G401 (cell line): Measurements from ENCODE around the gene TMEM51. TPM values are rescaled to one million over a fixed set of nuclear protein-coding genes. Genes with fewer than 3 reads are reported as not detected.
"Not testable (repeated sequence)": the region's sequence is repeated elsewhere in the genome, so short reads cannot be mapped to it uniquely, and the experiment has no call there.

Experiments
- DNase-seq: peaks from one replicate; pipeline ENCODE4 v3.0.0-alpha.2; 2015; ENCODE audit warnings: low spot score
- in situ Hi-C: cut with HindIII; loops from 2 replicates; pipeline ENCODE4 v1.10.0; 2016; ENCODE audit warnings: low sequenced_read_pairs, mixed read lengths
- total RNA-seq: library from RNA; depleted of rRNA; stranded (reverse); fragments of >200 nt; shearing (Covaris generic); gene quantifications from 2 replicates; pipeline ENCODE4 v1.2.3, GENCODE V29; 2014

TMEM51 gene
- total RNA-seq, 1 experiment from 2014 or later: 25.2 TPM

DNA sequence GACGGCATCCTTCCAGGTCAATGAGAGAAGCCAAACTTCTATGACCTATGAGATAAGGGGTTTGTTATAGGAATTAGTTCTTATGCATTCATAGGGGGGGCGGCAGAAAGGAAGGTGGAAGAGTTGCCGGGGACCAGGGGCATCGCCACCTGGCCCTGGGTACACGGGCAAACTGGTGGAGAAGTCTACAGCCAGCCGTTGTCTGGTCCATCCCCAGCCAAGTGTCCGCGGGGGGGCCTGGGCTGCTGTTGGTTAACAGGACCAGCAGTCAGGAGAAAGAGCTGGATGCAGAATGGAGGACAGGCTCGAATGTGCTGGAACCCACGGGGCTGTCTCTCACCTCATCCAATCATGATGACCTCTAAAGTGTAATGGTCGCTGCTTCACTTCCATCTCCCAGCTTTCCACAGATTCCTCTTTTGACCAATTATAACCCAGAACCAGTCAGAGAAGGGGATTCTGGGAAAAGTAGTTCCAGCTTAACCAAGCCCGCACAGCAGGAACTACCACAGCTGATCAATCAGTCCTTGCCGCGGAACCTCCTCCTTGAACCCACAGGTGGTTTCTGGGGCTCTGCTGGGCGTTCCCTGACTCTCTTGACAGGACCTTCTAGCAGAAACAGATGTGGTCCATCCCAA, 17.8 kb downstream of the TMEM51 start:
- no peak for DNase-seq
- in situ Hi-C loops: no loop called here

- no peak for DNase-seq
- in situ Hi-C loops: no loop called here
These were observed 19.1 kb downstream of the TMEM51 start for GRCh38 chr1:15172405-15173259.

DNA sequence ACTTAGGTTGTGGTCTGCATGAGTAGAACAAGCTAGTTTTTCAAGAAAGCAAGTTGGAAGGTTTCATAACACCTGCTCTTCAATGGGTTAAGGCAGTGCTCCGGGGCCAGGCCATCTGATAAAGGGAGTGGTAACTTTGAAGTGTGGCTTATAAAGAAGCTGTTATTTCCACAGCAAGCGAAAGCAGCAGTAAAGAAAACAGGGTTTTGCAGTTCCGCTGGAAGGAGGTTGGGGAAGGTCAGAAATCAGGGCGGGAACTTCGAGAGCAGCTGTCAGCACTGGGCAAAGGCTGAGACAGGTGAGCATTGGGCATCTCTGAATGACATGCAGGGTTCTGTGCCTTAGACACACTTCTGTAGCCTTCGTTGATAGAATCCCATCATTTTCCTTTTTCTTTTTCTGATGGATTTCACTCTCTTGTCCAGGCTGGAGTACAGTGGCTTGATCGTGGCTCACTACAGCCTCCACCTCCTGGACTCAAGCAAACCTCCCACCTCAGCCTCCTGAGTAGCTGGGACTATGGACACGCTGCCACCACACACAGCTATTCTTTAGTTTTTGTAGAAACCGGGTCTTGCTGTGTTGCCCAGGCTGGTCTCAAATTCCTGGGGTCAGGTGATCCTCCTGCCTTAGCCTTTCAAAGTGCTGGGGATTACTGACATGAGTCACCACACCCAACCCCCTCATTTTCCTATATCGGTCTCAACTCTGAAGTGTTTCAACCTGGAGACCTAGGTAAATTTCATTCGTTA, 20.5 kb downstream of the TMEM51 start:
- DNase-seq: no peak
- in situ Hi-C loops: no loop called here

GRCh38 chr1:15174615-15174983, 21.1 kb downstream of the TMEM51 start:
- in situ Hi-C loops: no loop called here
- DNase-seq: no peak

DNA sequence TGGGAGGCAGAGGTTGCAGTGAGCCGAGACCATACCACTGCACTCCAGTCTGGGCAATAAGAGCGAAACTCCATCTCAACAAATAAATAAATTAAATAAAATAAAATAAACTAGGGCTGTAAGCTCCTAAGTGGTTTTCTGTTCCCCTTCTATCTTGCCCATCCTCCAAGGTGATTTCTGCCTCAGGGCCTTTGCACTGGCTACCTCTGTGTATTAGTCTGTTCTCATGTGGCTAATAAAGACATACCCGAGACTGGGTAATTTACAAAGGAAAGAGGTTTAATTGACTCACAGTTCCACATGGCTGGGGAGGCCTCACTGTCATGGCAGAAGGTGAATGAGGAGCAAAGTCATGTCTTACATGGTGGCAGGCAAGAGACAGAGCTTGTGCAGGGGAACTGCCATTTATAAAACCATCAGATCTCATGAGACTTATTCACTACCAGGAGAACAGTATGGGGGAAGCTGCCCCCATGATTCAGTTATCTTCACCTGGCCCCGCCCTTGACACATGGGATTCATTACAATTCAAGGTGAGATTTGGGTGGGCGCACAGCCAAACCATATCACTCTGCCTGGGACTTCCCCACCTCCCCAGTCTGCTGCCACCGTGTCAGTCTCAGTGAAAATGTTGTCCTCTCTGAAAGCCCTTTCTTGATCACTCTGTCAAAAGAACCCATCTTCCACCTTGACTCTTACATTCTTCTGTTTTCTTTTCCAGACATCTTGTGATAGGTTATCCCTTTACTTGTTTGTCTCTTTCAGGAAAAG, 22.0 kb downstream of the TMEM51 start:
- in situ Hi-C loops, DNase-seq: not testable (repeated sequence)

DNA sequence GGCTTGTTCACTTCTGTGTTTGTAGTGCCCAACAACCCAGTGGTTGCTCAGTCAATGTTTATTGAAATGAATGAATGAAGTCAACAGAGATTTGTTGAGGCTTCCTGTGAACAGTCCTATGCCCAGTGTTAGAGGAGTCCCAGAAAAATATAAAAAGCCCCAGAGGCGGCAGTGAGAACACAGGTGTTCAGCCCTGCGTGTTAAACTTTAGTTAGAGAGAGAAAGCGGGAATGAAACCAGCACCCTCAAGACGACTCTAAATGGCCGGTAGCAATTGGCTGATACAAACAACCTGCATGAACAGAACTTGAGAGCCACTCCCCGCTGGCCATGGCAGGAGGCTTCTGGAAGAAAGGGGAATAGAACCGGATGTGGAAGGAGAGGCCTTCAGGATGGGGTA, 22.6 kb downstream of the TMEM51 start:
- in situ Hi-C loops: no loop called here

GRCh38 chr1:15176898-15177665, 23.5 kb downstream of the TMEM51 start:
- in situ Hi-C loops: no loop called here
- DNase-seq: no peak

More for the DNA sequence above, 22.6 kb downstream of the TMEM51 start:
- DNase-seq: no peak

GRCh38 chr1:15177710-15178166, 24.2 kb downstream of the TMEM51 start:
- DNase-seq: no peak
- in situ Hi-C loops: no loop called here

- in situ Hi-C loops: no loop called here
These were observed 25.3 kb downstream of the TMEM51 start for GRCh38 chr1:15178571-15179484.

DNA sequence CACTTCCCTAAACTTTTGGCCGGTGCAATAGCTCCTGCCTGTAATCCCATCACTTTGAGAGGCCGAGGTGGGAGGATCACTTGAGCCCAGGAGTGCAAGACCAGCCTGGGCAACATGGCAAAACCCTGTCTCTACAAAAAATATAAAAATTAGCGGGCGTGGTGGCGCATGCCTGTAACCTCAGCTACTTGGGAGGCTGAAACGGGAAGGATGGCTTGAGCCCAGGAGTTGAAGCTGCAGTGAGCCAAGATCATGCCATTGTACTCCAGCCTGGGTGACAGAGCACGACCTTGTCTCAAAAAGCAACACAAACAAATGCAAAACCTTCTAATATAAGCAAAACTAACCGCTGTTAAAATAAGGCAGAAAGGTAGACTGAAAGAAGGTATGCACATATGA, 25.9 kb downstream of the TMEM51 start:
- DNase-seq: no peak
- in situ Hi-C loops: no loop called here

More at GRCh38 chr1:15178571-15179484, 25.3 kb downstream of the TMEM51 start:
- no peak for DNase-seq

GRCh38 chr1:15180189-15180588, 26.6 kb downstream of the TMEM51 start:
- DNase-seq: peak; percentile 81
- in situ Hi-C loops: no loop called here

DNA sequence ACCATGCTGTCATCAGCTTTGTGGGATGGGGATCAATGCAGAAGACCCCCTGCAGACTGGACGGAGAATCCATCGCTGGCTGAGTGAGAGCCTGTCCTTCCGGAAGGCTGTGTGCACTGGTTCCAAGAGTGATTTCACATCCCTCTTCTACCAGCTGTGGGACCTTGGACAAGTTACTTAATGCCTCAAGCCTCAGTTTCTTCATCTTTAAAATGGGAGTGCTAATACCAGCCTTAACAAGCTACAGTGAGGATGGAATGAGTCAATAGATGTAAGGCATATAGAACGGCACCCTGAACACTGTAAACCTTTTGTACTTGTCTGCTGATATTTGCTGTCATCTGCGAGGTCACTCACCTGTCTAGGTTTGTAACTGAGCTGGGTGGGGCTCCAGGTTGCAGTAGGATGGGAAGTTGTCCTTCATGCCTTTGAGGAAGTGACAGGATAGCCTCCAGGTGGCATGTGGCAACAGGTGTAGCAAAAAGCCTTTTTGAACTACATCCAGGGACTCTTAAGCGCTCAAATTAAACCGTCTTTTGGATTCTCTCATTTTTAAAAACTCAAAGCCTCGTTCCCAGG, 27.5 kb downstream of the TMEM51 start:
- no peak for DNase-seq

DNA sequence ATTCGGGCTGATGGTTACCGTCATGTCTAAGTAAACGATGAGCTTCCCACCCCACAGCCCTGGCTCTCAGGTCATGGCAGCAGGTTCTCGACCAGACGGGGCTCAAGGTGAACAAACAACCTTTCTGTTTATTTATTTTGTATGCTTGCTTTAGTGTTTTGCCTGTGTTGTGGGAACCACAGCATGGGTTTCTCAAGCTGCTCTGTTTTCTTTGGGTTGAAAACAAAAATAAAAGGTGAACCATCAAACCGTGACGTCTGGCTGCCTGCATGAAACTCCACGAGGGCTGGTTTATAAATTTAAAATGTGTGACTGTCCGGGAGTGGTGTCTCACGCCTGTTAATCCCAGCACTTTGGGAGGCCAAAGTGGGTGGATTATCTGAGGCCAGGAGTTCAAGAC, 28.0 kb downstream of the TMEM51 start:
- in situ Hi-C loops: no loop called here
- no peak for DNase-seq

More for the DNA sequence above, 27.5 kb downstream of the TMEM51 start:
- in situ Hi-C loops: no loop called here

GRCh38 chr1:15184436-15185241, 31.1 kb downstream of the TMEM51 start:
- in situ Hi-C loops: no loop called here
- DNase-seq: no peak

DNA sequence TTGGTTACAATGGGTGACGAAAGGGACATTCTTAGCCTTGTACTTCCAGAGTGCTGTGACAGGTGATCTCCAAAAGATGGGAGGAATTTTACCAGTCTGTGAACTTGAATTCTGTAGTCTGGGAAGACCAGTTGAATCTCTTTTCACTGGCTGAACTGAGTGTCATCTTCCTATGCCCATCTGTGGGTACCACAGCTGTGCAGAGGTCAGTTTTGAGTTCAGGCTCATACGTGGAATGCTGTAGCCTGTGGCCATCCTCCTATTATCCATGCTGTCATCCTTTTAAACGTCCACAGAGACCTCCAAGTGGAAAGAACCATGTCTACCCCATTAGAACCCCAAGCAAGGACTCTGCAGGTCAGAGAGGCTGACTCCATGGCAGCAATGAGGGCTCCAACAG, 32.1 kb downstream of the TMEM51 start:
- in situ Hi-C loops: no loop called here
- no peak for DNase-seq

- in situ Hi-C loops: no loop called here
- DNase-seq: no peak
These were observed 32.7 kb downstream of the TMEM51 start for GRCh38 chr1:15186073-15186845.
